ENCODE measurements around the gene PTPRT.

- TF ChIP-seq NFRKB (IDR thresholded peaks at IDR 0.05) (no peak), FOXM1 (IDR thresholded peaks at IDR 0.05; ENCODE audit: borderline replicate concordance) (no peak), SUZ12 (IDR thresholded peaks at IDR 0.05) (no peak), LEF1 (IDR thresholded peaks at IDR 0.05; ENCODE audit: borderline replicate concordance) (no peak), PKNOX1 (IDR thresholded peaks at IDR 0.05) (no peak)
Observed at GRCh38 chr20:42594011-42594410, 595.7 kb downstream of the PTPRT start.
